Bronchial epithelial cell (primary cell): Measurements from ENCODE around the gene SGK2. TPM values are rescaled to one million over a fixed set of nuclear protein-coding genes. Genes with fewer than 3 reads are reported as not detected.

Source experiments
- DNase-seq: peaks from one replicate; pipeline ENCODE4 v3.0.0-alpha.2; 2010; ENCODE audit warnings: low read depth
- FAIRE-seq: peaks from 2 replicates; lab custom pipeline; 2011; peaks lifted over from hg19 to GRCh38; lab: Jason Lieb, UNC
- H3K27me3 ChIP-seq: 2 replicates; pipeline ENCODE4 v1.5.1; 2011; ENCODE audit warnings: low read length; ENCODE audit not compliant: control insufficient read depth, insufficient read depth
- H3K36me3 ChIP-seq: 2 replicates; pipeline ENCODE4 v1.5.1; 2011; ENCODE audit warnings: low read length; ENCODE audit not compliant: control insufficient read depth, insufficient read depth
- H3K4me3 ChIP-seq: 2 replicates; pipeline ENCODE4 v1.5.1; 2011; ENCODE audit warnings: mild to moderate bottlenecking, low read depth, low read length, control low read depth
- CTCF ChIP-seq: IDR thresholded peaks from 2 replicates; pipeline ENCODE4 v1.5.1; 2011; ENCODE audit warnings: mild to moderate bottlenecking, moderate library complexity, low read length, control low read depth, inconsistent platforms; ENCODE audit not compliant: insufficient read depth, severe bottlenecking
- total RNA-seq: library from RNA; depleted of rRNA; stranded (reverse); fragments of >200 nt; gene quantifications from 2 replicates; pipeline ENCODE4 v1.2.1, GENCODE V29; 2014

SGK2 gene
- total RNA-seq, 1 donor from 2014 or later = 0.53 TPM

- Histone ChIP-seq H3K4me3 (no peak overlapping the region), H3K36me3 (no peaks in the 10 kb centered on the region), H3K27me3 (no peaks in the 10 kb centered on the region)
- TF ChIP-seq CTCF = no peak
- DNase-seq (no peak), FAIRE-seq (no peak)
These were observed 9.3 kb upstream of the SGK2 start for GRCh38 chr20:43549416-43550065.

GRCh38 chr20:43550456-43550855 is 8.4 kb upstream of the SGK2 start:
- no peak for FAIRE-seq
- no peak for TF ChIP-seq CTCF

GRCh38 chr20:43554369-43554768 is 4.5 kb upstream of the SGK2 start:
- TF ChIP-seq CTCF = no peak
- Histone ChIP-seq H3K36me3 (no peaks in the 10 kb centered on the region), H3K27me3 (peaks cover 2% of the 10 kb centered on the region), H3K4me3 (no peak overlapping the region)
- FAIRE-seq = no peak
- DNase-seq = no peak

More at GRCh38 chr20:43550456-43550855, 8.4 kb upstream of the SGK2 start:
- H3K36me3 ChIP-seq = no peaks in the 10 kb centered on the region
- no peak overlapping the region for H3K4me3 ChIP-seq
- DNase-seq = no peak
- no peaks in the 10 kb centered on the region for H3K27me3 ChIP-seq

- DNase-seq = no peak
- FAIRE-seq = no peak
- Histone ChIP-seq H3K36me3 (no peaks in the 10 kb centered on the region), H3K27me3 (peaks cover 2% of the 10 kb centered on the region), H3K4me3 (no peak overlapping the region)
- TF ChIP-seq CTCF = no peak
These were observed 540 bp downstream of the SGK2 start for GRCh38 chr20:43559147-43559987.

GRCh38 chr20:43560974-43561373 is 2.1 kb downstream of the SGK2 start:
- Histone ChIP-seq H3K27me3 (peaks cover 2% of the 10 kb centered on the region), H3K36me3 (no peaks in the 10 kb centered on the region), H3K4me3 (no peak overlapping the region)
- FAIRE-seq (no peak), DNase-seq (no peak)
- TF ChIP-seq CTCF = no peak
